AG09309 (cell line): ENCODE measurements around the gene UBD.

Experiments
- DNase-seq: peaks from one replicate; pipeline ENCODE4 v3.0.0-alpha.2; 2010; ENCODE audit warnings: low read depth
- H3K4me3 ChIP-seq: 2 replicates; pipeline ENCODE4 v1.5.1; 2011; ENCODE audit warnings: mild to moderate bottlenecking, low read depth, low read length, moderate library complexity; ENCODE audit not compliant: control insufficient read depth
- TF ChIP-seq, protein P1 (sequence below): IDR thresholded peaks from 2 replicates; pipeline ENCODE4 v1.5.1; 2011; ENCODE audit warnings: mild to moderate bottlenecking, low read depth, low read length, inconsistent platforms; ENCODE audit not compliant: insufficient read depth, control insufficient read depth; ENCODE audit errors: missing control alignments

Gene UBD

DNA sequence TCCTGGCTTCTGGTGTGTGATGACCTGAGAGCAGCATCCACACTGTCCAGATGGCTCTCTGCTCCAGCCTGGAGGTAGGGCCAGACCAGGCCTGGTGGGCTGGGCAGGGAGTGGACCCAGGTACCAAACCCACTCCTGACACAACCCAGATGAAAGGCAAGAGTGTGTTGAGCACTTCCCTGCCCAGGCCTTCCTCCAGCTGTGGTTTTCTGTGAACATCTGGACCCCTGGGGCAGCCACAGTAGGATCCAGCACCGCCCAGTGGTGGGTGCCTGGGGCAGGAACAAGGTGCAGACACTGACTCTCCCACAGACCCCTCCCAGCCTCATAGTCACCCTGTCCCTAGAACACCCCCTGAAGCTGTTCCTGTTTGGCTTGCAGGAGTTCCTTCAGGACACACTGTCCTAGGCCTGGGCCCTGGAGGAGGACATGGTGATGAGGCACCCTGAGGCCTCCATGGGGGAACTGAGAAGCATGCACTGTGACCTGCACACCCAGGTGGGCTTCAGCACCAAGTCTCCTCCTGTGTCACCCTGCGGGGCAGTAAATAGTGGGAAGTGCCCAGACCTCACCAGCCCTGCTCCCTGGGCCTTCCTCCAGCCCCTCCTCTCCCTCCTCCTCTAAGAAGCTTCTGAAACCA lies 28.7 kb downstream of the UBD start:
- TF ChIP-seq, protein P1, sequence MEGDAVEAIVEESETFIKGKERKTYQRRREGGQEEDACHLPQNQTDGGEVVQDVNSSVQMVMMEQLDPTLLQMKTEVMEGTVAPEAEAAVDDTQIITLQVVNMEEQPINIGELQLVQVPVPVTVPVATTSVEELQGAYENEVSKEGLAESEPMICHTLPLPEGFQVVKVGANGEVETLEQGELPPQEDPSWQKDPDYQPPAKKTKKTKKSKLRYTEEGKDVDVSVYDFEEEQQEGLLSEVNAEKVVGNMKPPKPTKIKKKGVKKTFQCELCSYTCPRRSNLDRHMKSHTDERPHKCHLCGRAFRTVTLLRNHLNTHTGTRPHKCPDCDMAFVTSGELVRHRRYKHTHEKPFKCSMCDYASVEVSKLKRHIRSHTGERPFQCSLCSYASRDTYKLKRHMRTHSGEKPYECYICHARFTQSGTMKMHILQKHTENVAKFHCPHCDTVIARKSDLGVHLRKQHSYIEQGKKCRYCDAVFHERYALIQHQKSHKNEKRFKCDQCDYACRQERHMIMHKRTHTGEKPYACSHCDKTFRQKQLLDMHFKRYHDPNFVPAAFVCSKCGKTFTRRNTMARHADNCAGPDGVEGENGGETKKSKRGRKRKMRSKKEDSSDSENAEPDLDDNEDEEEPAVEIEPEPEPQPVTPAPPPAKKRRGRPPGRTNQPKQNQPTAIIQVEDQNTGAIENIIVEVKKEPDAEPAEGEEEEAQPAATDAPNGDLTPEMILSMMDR = no peak

DNA sequence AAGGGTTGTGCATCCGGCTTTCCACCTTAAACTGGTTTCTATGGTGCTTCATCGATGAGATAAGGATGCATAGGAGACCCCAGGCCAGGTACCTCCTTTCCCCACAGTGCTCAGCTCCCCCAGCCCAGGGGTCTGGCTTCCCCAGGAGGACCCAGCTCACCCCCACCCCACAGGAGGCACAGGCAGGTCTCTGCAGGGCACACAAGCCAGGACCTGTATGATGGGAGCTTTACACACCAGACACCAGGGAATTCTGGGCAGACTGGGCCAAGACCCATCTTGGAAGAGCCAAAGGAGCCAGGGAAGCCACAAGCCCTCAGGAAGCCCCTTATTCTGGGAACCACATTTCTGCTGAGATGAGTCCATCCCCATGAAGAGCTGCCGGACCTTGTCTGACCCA lies 29.6 kb downstream of the UBD start:
- no peak overlapping the region for H3K4me3 ChIP-seq
- no peak for DNase-seq
- TF ChIP-seq, protein P1 = no peak

More for the DNA sequence above, 28.7 kb downstream of the UBD start:
- no peak for DNase-seq
- H3K4me3 ChIP-seq = no peak overlapping the region

DNA sequence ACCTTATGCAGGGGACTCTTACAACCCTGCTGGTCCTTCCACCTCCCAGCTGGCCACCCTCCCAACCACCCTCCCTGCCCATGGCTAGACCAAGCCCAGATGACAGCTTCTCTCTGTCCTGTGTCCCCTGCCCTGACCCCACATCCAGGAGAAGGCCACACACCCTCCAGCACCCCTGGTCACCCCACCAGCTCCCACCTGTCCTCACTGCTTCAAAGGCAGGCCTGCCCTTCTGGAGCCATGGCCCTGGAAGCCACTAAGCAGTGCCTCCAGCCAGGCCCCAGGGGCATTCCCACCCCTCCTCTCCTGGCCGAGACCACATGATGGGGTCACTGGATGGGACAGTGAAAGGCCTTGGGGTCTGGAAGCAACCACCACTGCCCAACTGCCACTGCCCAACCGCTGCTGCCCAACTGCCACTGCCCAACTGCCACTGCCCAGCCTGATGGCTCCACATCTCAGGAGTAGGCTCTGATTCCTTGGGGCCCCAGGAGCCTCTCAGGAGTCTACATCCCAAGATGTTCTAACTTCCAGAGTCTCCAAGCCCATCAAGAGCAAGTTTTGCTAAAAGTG lies 30.5 kb downstream of the UBD start:
- DNase-seq = no peak
- TF ChIP-seq, protein P1 = no peak
- H3K4me3 ChIP-seq = no peak overlapping the region

DNA sequence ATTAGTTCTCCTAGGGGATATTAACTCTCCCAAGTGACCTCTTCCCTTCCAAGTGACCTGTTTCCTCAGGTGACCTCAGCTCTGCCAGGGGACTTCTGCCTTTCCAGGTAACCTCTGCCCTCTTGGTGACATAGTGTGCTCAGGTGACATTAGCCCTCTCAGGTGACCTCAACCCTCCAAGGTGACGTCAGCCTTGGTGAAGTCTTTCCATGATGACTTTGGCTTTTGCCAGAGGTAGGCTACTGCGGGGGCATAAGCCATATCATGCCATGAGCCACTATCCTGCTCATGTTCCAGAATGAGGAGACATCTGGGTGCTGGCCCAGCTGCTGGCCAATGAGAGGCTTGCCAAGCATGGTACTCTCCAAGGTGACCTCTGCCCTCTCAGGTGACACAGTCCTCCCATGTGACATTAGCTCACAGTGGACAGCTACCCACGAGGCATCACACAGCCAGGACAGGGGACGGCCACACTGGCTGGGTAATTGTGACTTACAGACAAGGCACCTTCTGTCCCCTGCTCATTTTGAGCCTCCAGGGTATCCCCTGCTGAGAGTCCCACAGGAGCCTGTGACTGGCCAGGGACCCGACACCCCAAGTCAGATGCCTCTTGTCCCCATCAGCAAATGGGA lies 31.1 kb downstream of the UBD start:
- DNase-seq = no peak
- no peak overlapping the region for H3K4me3 ChIP-seq
- TF ChIP-seq, protein P1 = no peak

DNA sequence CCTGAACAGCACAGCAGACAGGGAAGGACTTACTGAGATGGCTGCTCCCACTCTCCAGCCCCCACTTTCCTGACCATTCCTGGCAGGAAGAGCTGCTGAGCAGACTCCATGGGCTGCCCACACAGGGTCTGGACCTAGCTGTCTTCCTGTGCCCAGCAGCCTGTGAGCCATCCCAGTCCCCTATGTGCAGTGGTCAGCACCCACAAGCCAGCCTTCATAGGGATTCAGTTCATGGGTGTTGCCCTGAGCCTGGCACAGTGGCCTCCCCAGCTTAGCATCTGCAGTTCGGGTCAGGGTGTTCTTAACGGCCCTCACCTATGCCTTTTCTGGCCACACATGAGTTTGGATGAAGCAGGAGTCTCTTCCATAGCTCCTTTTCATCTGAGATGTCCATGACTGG lies 32.0 kb downstream of the UBD start:
- no peak for DNase-seq
- H3K4me3 ChIP-seq = no peak overlapping the region
- TF ChIP-seq, protein P1 = no peak

DNA sequence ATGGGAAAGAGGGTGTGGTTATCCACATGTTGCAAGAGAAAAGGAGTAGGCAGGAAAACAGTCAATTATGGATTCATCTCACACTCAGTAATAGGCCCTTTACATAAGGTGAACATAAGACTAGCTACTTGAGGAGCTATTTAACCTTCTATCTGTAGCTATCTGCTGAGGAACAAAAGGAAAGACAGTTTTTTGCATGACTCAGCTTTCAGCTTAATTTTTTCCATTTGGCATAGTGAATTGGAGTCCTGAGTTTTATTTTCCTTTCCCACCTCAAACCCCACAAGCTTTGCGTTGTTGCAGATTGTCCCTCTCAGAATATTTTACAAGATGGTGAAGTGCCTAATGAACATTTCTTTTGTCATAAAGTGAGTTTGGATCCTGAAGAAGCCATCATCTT lies 32.4 kb downstream of the UBD start:
- DNase-seq = no peak
- TF ChIP-seq, protein P1 = no peak
- H3K4me3 ChIP-seq = no peak overlapping the region
